K562 (cell line): ENCODE data around the gene WDR62. TPM values are rescaled to one million over a fixed set of nuclear protein-coding genes. Genes with fewer than 3 reads are reported as not detected.

Source experiments
- ATAC-seq: fragments of 200-7000 bp; cut with Tn5 transposase; 3 replicates; pipeline ENCODE4 v1.9.1; 2020; ENCODE audit warnings: moderate library complexity
- BruUV-seq: library from RNA; stranded (reverse); fragments of 400-500 nt; replicated peaks from 2 replicates; lab custom pipeline; 2021; lab: Mats Ljungman, UMichigan
- CTCF ChIA-PET: fragments of 300-600 bp; formaldehyde crosslinking; extraction: SDS; loops from one replicate; lab custom pipeline; 2021; ENCODE audit warnings: low intra/inter-chr PET ratio; lab: Yijun Ruan, JAX
- POLR2A ChIA-PET: fragments of 300-600, 350-650 bp; sonication (Branson Sonifier 250); formaldehyde crosslinking; extraction: SDS; loops from one replicate; lab custom pipeline; 2021; ENCODE audit warnings: antibody characterized with exemption, inconsistent platforms; lab: Yijun Ruan, JAX
- DNase-seq, 4 experiments: peaks; one replicate each; pipeline versions ENCODE4 v3.0.0 to v3.0.0-alpha.2; 2011 to 2018; ENCODE audit warnings: low spot score in 3 of 4, mixed read lengths in 3 of 4; ENCODE audit errors: extremely low read depth in 1 of 4
- FAIRE-seq: peaks from 2 replicates; lab custom pipeline; 2011; peaks lifted over from hg19 to GRCh38; lab: Jason Lieb, UNC
- H2AFZ ChIP-seq: 2 replicates; pipeline ENCODE4 v1.6.0; 2011; ENCODE audit warnings: low read depth, low read length, control low read depth, inconsistent platforms
- H3K27ac ChIP-seq: fragments of 200-600 bp; 3 replicates; pipeline ENCODE4 v1.8.0; 2011; ENCODE audit warnings: low read depth, mild to moderate bottlenecking, control low read depth, inconsistent platforms, low read length, moderate library complexity, mixed read lengths; ENCODE audit errors: extremely low read depth
- H3K27me3 ChIP-seq, 2 experiments: fragments of 300-600 bp in 1 of 2; 2 replicates in 1 of 2; 3 replicates in 1 of 2; pipeline versions ENCODE4 v1.6.0 to v1.8.0; 2011; ENCODE audit warnings: inconsistent platforms in 2 of 2, low read length in 2 of 2, mild to moderate bottlenecking in 1 of 2, mixed read lengths in 1 of 2, moderate library complexity in 1 of 2; ENCODE audit not compliant: control insufficient read depth in 2 of 2, insufficient read depth in 2 of 2
- H3K36me3 ChIP-seq: fragments of 300-600 bp; 3 replicates; pipeline ENCODE4 v1.8.0; 2011; ENCODE audit warnings: mild to moderate bottlenecking, low read length, inconsistent platforms; ENCODE audit not compliant: control insufficient read depth, insufficient read depth
- H3K4me1 ChIP-seq, 2 experiments: fragments of 200-600 bp in 1 of 2; replicated peaks in 1 of 2; 2 replicates in 1 of 2; 3 replicates in 1 of 2; pipeline versions ENCODE4 v1.5.1 to v1.8.0; 2011; ENCODE audit warnings: inconsistent platforms in 2 of 2, low read length in 2 of 2, mild to moderate bottlenecking in 1 of 2, mixed read lengths in 1 of 2, moderate library complexity in 1 of 2; ENCODE audit not compliant: control insufficient read depth in 2 of 2, insufficient read depth in 2 of 2
- H3K4me2 ChIP-seq: 2 replicates; pipeline ENCODE4 v1.6.1; 2011; ENCODE audit warnings: low read length, control low read depth, inconsistent platforms, mixed read lengths; ENCODE audit not compliant: insufficient read depth
- H3K4me3 ChIP-seq: fragments of 200-600 bp; sonication (generic), shearing (Covaris generic); 2 replicates; pipeline ENCODE4 v1.5.1; 2016; ENCODE audit warnings: control low read depth, inconsistent platforms
- H3K79me2 ChIP-seq: fragments of 200-600 bp; 3 replicates; pipeline ENCODE4 v1.8.0; 2011; ENCODE audit warnings: low read length, inconsistent platforms; ENCODE audit not compliant: control insufficient read depth, insufficient read depth
- H3K9ac ChIP-seq, 2 experiments: 2 replicates each; pipeline versions ENCODE4 v1.6.0 to v1.6.1; 2011; ENCODE audit warnings: low read depth in 2 of 2, low read length in 2 of 2, control low read depth in 1 of 2, inconsistent platforms in 1 of 2, mild to moderate bottlenecking in 1 of 2, mixed read lengths in 1 of 2; ENCODE audit not compliant: insufficient read depth in 1 of 2
- H3K9me1 ChIP-seq: one replicate; pipeline ENCODE4 v1.6.0; 2011; ENCODE audit warnings: inconsistent platforms, mild to moderate bottlenecking, low read length, moderate library complexity; ENCODE audit not compliant: control insufficient read depth, insufficient read depth
- H3K9me3 ChIP-seq: replicated peaks from 2 replicates; pipeline ENCODE4 v1.5.1; 2011; ENCODE audit warnings: low read depth, low read length, inconsistent platforms; ENCODE audit not compliant: control insufficient read depth, insufficient read depth
- H4K20me1 ChIP-seq: replicated peaks from 2 replicates; pipeline ENCODE4 v1.6.1; 2011; ENCODE audit warnings: low read length, inconsistent platforms, mixed read lengths; ENCODE audit not compliant: control insufficient read depth, insufficient read depth
- ZNF699 ChIP-seq: fragments of 250-450 bp; sonication (Bioruptor Pico); IDR thresholded peaks from 2 replicates; pipeline ENCODE4 v1.8.0; 2021; ENCODE audit warnings: mild to moderate bottlenecking, moderate library complexity; ENCODE audit not compliant: insufficient replicate concordance
- ZNF830 ChIP-seq: fragments of 250-450 bp; sonication (Bioruptor Pico); IDR thresholded peaks from 2 replicates; pipeline ENCODE4 v1.5.0; 2021; ENCODE audit warnings: mild to moderate bottlenecking
- WGBS: fragments of 100-300 bp; shearing (Covaris generic); methylation state at CpG from one replicate; pipeline ENCODE4 v1.1.6; 2016; ENCODE audit warnings: low coverage, mixed read lengths; ENCODE audit not compliant: insufficient coverage; ENCODE audit errors: missing lambda C conversion rate; 5-methylcytosine and 5-hydroxymethylcytosine counted together
- in situ Hi-C: fragments of 300-500 bp; cut with MboI; formaldehyde crosslinking; loops from 4 replicates; pipeline ENCODE4 v1.15.0; 2018; ENCODE audit warnings: inconsistent platforms, mixed read lengths
- intact Hi-C: fragments of 100-400 bp; cut with micrococcal nuclease; formaldehyde crosslinking; loops from 2 replicates; pipeline ENCODE4 v1.14.2; 2022
- polyA plus RNA-seq, 8 experiments: library from polyadenylated mRNA; depleted of rRNA in 4 of 8; stranded (reverse) in 5 of 8; unstranded in 3 of 8; fragments of >200 nt; fragmentation: Nextera tagmentation in 2 of 8; fragmentation: Illumina TruSeq in 1 of 8; extraction: Ambion mirVana in 2 of 8; extraction: Trizol in 1 of 8; gene quantifications; 2 replicates each; pipeline versions ENCODE4 v1.2.1 to v1.2.3, GENCODE V29; 2011 to 2014; ENCODE audit warnings: inconsistent platforms in 1 of 8, missing spikeins in 1 of 8
- total RNA-seq, 7 experiments: library from RNA; depleted of rRNA in 6 of 7; stranded (reverse); fragments of >200 nt in 6 of 7; fragmentation: Illumina TruSeq in 2 of 7; extraction: Trizol in 2 of 7; gene quantifications; 2 replicates each; pipeline versions ENCODE4 v1.2.1 to v1.2.3, GENCODE V29; 2011 to 2021; ENCODE audit warnings: low replicate concordance in 1 of 7
- TF ChIP-seq, protein P1 (sequence below), 2 experiments: fragments of 450-650 bp in 1 of 2; sonication (generic) in 1 of 2; formaldehyde crosslinking in 1 of 2; IDR thresholded peaks in 1 of 2; conservative IDR thresholded peaks in 1 of 2; 2 replicates each; pipeline versions ENCODE4 v1.6.1 to v1.8.1; 2016 to 2023; ENCODE audit warnings: mild to moderate bottlenecking in 2 of 2, moderate library complexity in 2 of 2, inconsistent platforms in 1 of 2, missing genetic modification reagents in 1 of 2
- TF ChIP-seq, protein P2 (sequence below), 2 experiments: IDR thresholded peaks in 1 of 2; conservative IDR thresholded peaks in 1 of 2; 2 replicates each; pipeline ENCODE4 v1.6.1; 2016; ENCODE audit warnings: low read depth in 2 of 2, mild to moderate bottlenecking in 1 of 2, missing compliant biosample characterization in 1 of 2, missing genetic modification characterization in 1 of 2, moderate library complexity in 1 of 2

WDR62 gene
- total and polyA plus RNA-seq, 9 of the 15 experiments (the other 6 are each of a cell fraction or from before 2014, with no cell fraction given): 0.35 to 32.8 (median 14.4) TPM

DNA sequence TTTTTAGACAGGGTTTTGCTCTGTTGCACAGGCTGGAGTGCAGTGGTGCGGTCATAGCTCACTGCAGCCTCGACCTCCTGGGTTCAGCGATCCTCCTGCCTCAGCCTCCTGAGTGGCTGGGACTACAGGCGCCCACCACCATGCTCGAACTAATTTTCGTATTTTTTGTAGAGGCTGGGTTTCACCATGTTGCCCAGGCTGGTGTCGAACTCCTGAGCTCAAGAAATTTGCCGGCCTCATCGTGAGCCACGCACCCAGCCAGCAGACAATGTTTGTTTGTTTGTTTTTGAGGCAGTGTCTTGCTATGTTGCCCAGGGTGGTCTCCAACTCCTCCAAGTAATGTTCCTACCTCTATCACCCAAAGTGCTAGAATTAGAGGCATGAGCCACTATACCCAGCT lies 98.4 kb downstream of the WDR62 start:
- Histone ChIP-seq H4K20me1 (no peaks in the 10 kb centered on the region), H3K9ac (no peak overlapping the region), H3K9me1 (no peaks in the 10 kb centered on the region), H3K4me3 (no peak overlapping the region), H3K27me3 (no peaks in the 10 kb centered on the region), H3K9me3 (no peaks in the 10 kb centered on the region), H3K4me2 (no peak overlapping the region), H2AFZ (no peak overlapping the region), H3K79me2 (no peaks in the 10 kb centered on the region), H3K4me1 (peaks cover 0 to 13% of the 10 kb centered on the region in 2 experiments; a peak in 2 of 5 replicates), H3K27ac (no peak overlapping the region), H3K36me3 (peaks cover 37% of the 10 kb centered on the region; the same call in 2 of the 3 replicates)
- ATAC-seq (no peak), DNase-seq (no peak), FAIRE-seq (no peak)
- intact Hi-C loops (no loop called here), in situ Hi-C loops (no loop called here)
- TF ChIP-seq ZNF830: no peak
- TF ChIP-seq ZNF699: no peak
- TF ChIP-seq, protein P1, sequence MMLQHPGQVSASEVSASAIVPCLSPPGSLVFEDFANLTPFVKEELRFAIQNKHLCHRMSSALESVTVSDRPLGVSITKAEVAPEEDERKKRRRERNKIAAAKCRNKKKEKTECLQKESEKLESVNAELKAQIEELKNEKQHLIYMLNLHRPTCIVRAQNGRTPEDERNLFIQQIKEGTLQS (IDR thresholded peaks at IDR 0.05): no peak
- TF ChIP-seq, protein P1 (CRISPR knock-in tag; conservative IDR thresholded peaks at IDR 0.05): no peak
- TF ChIP-seq, protein P2, sequence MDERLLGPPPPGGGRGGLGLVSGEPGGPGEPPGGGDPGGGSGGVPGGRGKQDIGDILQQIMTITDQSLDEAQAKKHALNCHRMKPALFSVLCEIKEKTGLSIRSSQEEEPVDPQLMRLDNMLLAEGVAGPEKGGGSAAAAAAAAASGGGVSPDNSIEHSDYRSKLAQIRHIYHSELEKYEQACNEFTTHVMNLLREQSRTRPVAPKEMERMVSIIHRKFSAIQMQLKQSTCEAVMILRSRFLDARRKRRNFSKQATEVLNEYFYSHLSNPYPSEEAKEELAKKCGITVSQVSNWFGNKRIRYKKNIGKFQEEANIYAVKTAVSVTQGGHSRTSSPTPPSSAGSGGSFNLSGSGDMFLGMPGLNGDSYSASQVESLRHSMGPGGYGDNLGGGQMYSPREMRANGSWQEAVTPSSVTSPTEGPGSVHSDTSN (CRISPR knock-in tag; IDR thresholded peaks at IDR 0.05; ENCODE audit: low read depth): no peak
- TF ChIP-seq, protein P2 (tag; conservative IDR thresholded peaks at IDR 0.05; ENCODE audit: low read depth): no peak
- POLR2A ChIA-PET: interaction anchor here (0.6 to 1.7 kb wide), 4 partner anchors 36 to 210 kb away, joined by 3 to 4 read pairs (median 4); partner anchors contain the start of genes ZNF146 and ZNF565
- CTCF ChIA-PET: no interaction called here
- WGBS: 97% methylated on average over 10 of the region's 10 CpGs
- no TSS peak for BruUV-seq

Other genes with a start within 250 kb of the WDR62 start
Only the 7 nearest of the 20 such genes appear.
- gene SDHAF1, start 59.7 kb upstream of the WDR62 start, total RNA-seq (2014; rRNA removed): 48.4 and 62.7 TPM in 2 replicates
- gene SDHAF1, start 59.7 kb upstream of the WDR62 start, total RNA-seq (2014; rRNA removed; fragmentation: Illumina TruSeq; extraction: Trizol): 14.8 and 15.3 TPM in 2 replicates
- gene SDHAF1, start 59.7 kb upstream of the WDR62 start, total RNA-seq (2015; rRNA removed; fragmentation: Illumina TruSeq; extraction: Trizol): 23.5 and 24.7 TPM in 2 replicates
- 32.3 and 37.3 TPM in 2 replicates for gene SDHAF1, start 59.7 kb upstream of the WDR62 start, total RNA-seq (2021)
- 18.8 and 19.4 TPM in 2 replicates for gene SDHAF1, start 59.7 kb upstream of the WDR62 start, polyA plus RNA-seq (2011; rRNA removed)
- 13.7 and 24.9 TPM in 2 replicates for gene SDHAF1, start 59.7 kb upstream of the WDR62 start, polyA plus RNA-seq (2014; fragmentation: Illumina TruSeq; extraction: Trizol)
- 1 to 10 TPM in 1 of 2 experiments, under 1 TPM in 1; 0.42 to 1.1 TPM for gene SDHAF1, start 59.7 kb upstream of the WDR62 start, polyA plus RNA-seq (2014; fragmentation: Nextera tagmentation; extraction: Ambion mirVana)
- 55.7 and 56.6 TPM in 2 replicates for gene SDHAF1, start 59.7 kb upstream of the WDR62 start, polyA plus RNA-seq (2014; rRNA removed)
- 0.23 and 0.24 TPM in 2 replicates for gene SYNE4, start 46.1 kb upstream of the WDR62 start, total RNA-seq (2014; rRNA removed)
- 0.22 TPM in 1 of 2 replicates, not detected in the other for gene SYNE4, start 46.1 kb upstream of the WDR62 start, total RNA-seq (2014; rRNA removed; fragmentation: Illumina TruSeq; extraction: Trizol)
- 0.26 and 0.29 TPM in 2 replicates for gene SYNE4, start 46.1 kb upstream of the WDR62 start, total RNA-seq (2015; rRNA removed; fragmentation: Illumina TruSeq; extraction: Trizol)
- gene SYNE4, start 46.1 kb upstream of the WDR62 start, total RNA-seq (2021): 0.53 and 0.72 TPM in 2 replicates
- gene SYNE4, start 46.1 kb upstream of the WDR62 start, polyA plus RNA-seq (2011; rRNA removed): 0.65 and 0.87 TPM in 2 replicates
- gene SYNE4, start 46.1 kb upstream of the WDR62 start, polyA plus RNA-seq (2014; fragmentation: Illumina TruSeq; extraction: Trizol): 0.28 and 0.37 TPM in 2 replicates
- gene SYNE4, start 46.1 kb upstream of the WDR62 start, polyA plus RNA-seq (2014; fragmentation: Nextera tagmentation; extraction: Ambion mirVana): under 1 TPM; 0.03 to 0.21 TPM
- 0.48 and 1.1 TPM in 2 replicates for gene SYNE4, start 46.1 kb upstream of the WDR62 start, polyA plus RNA-seq (2014; rRNA removed)
- gene ALKBH6, start 40.7 kb upstream of the WDR62 start, total RNA-seq (2014; rRNA removed): 38.2 and 47.3 TPM in 2 replicates
- 20.3 and 25.8 TPM in 2 replicates for gene ALKBH6, start 40.7 kb upstream of the WDR62 start, total RNA-seq (2014; rRNA removed; fragmentation: Illumina TruSeq; extraction: Trizol)
- gene ALKBH6, start 40.7 kb upstream of the WDR62 start, total RNA-seq (2015; rRNA removed; fragmentation: Illumina TruSeq; extraction: Trizol): 17.7 and 22.7 TPM in 2 replicates
- gene ALKBH6, start 40.7 kb upstream of the WDR62 start, total RNA-seq (2021): 34.5 and 35.0 TPM in 2 replicates
- 33.5 and 40.4 TPM in 2 replicates for gene ALKBH6, start 40.7 kb upstream of the WDR62 start, polyA plus RNA-seq (2011; rRNA removed)
- gene ALKBH6, start 40.7 kb upstream of the WDR62 start, polyA plus RNA-seq (2014; fragmentation: Illumina TruSeq; extraction: Trizol): 38.2 TPM in 2 replicates
- 1 to 10 TPM in 1 of 2 experiments, under 1 TPM in 1; 0.67 to 2.3 TPM for gene ALKBH6, start 40.7 kb upstream of the WDR62 start, polyA plus RNA-seq (2014; fragmentation: Nextera tagmentation; extraction: Ambion mirVana)
- gene ALKBH6, start 40.7 kb upstream of the WDR62 start, polyA plus RNA-seq (2014; rRNA removed): 55.9 and 62.0 TPM in 2 replicates
- gene CLIP3, start 22.0 kb upstream of the WDR62 start, total RNA-seq (2014; rRNA removed): 0.16 and 0.50 TPM in 2 replicates
- gene CLIP3, start 22.0 kb upstream of the WDR62 start, total RNA-seq (2014; rRNA removed; fragmentation: Illumina TruSeq; extraction: Trizol): not detected in 2 replicates
- gene CLIP3, start 22.0 kb upstream of the WDR62 start, total RNA-seq (2015; rRNA removed; fragmentation: Illumina TruSeq; extraction: Trizol): 0.14 TPM in 1 of 2 replicates, not detected in the other
- gene CLIP3, start 22.0 kb upstream of the WDR62 start, total RNA-seq (2021): 0.16 and 0.18 TPM in 2 replicates
- gene CLIP3, start 22.0 kb upstream of the WDR62 start, polyA plus RNA-seq (2011; rRNA removed): 0.08 and 0.14 TPM in 2 replicates
- 0.11 and 0.16 TPM in 2 replicates for gene CLIP3, start 22.0 kb upstream of the WDR62 start, polyA plus RNA-seq (2014; fragmentation: Illumina TruSeq; extraction: Trizol)
- gene CLIP3, start 22.0 kb upstream of the WDR62 start, polyA plus RNA-seq (2014; fragmentation: Nextera tagmentation; extraction: Ambion mirVana): under 1 TPM; 0.01 to 0.43 TPM
- gene CLIP3, start 22.0 kb upstream of the WDR62 start, polyA plus RNA-seq (2014; rRNA removed): 0.13 TPM in 1 of 2 replicates, not detected in the other
- 1.9 and 2.0 TPM in 2 replicates for gene THAP8, start 612 bp upstream of the WDR62 start, total RNA-seq (2014; rRNA removed)
- 0.10 and 0.36 TPM in 2 replicates for gene THAP8, start 612 bp upstream of the WDR62 start, total RNA-seq (2014; rRNA removed; fragmentation: Illumina TruSeq; extraction: Trizol)
- 0.94 and 1.6 TPM in 2 replicates for gene THAP8, start 612 bp upstream of the WDR62 start, total RNA-seq (2015; rRNA removed; fragmentation: Illumina TruSeq; extraction: Trizol)
- gene THAP8, start 612 bp upstream of the WDR62 start, total RNA-seq (2021): 1.3 and 1.6 TPM in 2 replicates
- gene THAP8, start 612 bp upstream of the WDR62 start, polyA plus RNA-seq (2011; rRNA removed): 0.68 and 1.0 TPM in 2 replicates
- 0.82 and 1.1 TPM in 2 replicates for gene THAP8, start 612 bp upstream of the WDR62 start, polyA plus RNA-seq (2014; fragmentation: Illumina TruSeq; extraction: Trizol)
- under 1 TPM; 0.11 to 0.14 TPM for gene THAP8, start 612 bp upstream of the WDR62 start, polyA plus RNA-seq (2014; fragmentation: Nextera tagmentation; extraction: Ambion mirVana)
- 1.8 and 1.9 TPM in 2 replicates for gene THAP8, start 612 bp upstream of the WDR62 start, polyA plus RNA-seq (2014; rRNA removed)
- gene OVOL3, start 56.2 kb downstream of the WDR62 start, total RNA-seq (2014; rRNA removed): not detected in 2 replicates
- not detected in 2 replicates for gene OVOL3, start 56.2 kb downstream of the WDR62 start, total RNA-seq (2014; rRNA removed; fragmentation: Illumina TruSeq; extraction: Trizol)
- not detected in 2 replicates for gene OVOL3, start 56.2 kb downstream of the WDR62 start, total RNA-seq (2015; rRNA removed; fragmentation: Illumina TruSeq; extraction: Trizol)
- gene OVOL3, start 56.2 kb downstream of the WDR62 start, total RNA-seq (2021): not detected in 2 replicates
- not detected in 2 replicates for gene OVOL3, start 56.2 kb downstream of the WDR62 start, polyA plus RNA-seq (2011; rRNA removed)
- not detected in 2 replicates for gene OVOL3, start 56.2 kb downstream of the WDR62 start, polyA plus RNA-seq (2014; fragmentation: Illumina TruSeq; extraction: Trizol)
- gene OVOL3, start 56.2 kb downstream of the WDR62 start, polyA plus RNA-seq (2014; fragmentation: Nextera tagmentation; extraction: Ambion mirVana): not detected
- gene OVOL3, start 56.2 kb downstream of the WDR62 start, polyA plus RNA-seq (2014; rRNA removed): not detected in 2 replicates
- gene POLR2I, start 60.0 kb downstream of the WDR62 start, total RNA-seq (2014; rRNA removed): 283 and 291 TPM in 2 replicates
- 34.3 and 51.0 TPM in 2 replicates for gene POLR2I, start 60.0 kb downstream of the WDR62 start, total RNA-seq (2014; rRNA removed; fragmentation: Illumina TruSeq; extraction: Trizol)
- 109 and 112 TPM in 2 replicates for gene POLR2I, start 60.0 kb downstream of the WDR62 start, total RNA-seq (2015; rRNA removed; fragmentation: Illumina TruSeq; extraction: Trizol)
- gene POLR2I, start 60.0 kb downstream of the WDR62 start, total RNA-seq (2021): 123 and 126 TPM in 2 replicates
- gene POLR2I, start 60.0 kb downstream of the WDR62 start, polyA plus RNA-seq (2011; rRNA removed): 28.0 and 31.0 TPM in 2 replicates
- gene POLR2I, start 60.0 kb downstream of the WDR62 start, polyA plus RNA-seq (2014; fragmentation: Illumina TruSeq; extraction: Trizol): 71.8 and 112 TPM in 2 replicates
- gene POLR2I, start 60.0 kb downstream of the WDR62 start, polyA plus RNA-seq (2014; fragmentation: Nextera tagmentation; extraction: Ambion mirVana): 100 to 1,000 TPM; 197 to 235 TPM
- gene POLR2I, start 60.0 kb downstream of the WDR62 start, polyA plus RNA-seq (2014; rRNA removed): 141 and 179 TPM in 2 replicates